ENCODE measurements around the gene PFDN6.

The PFDN6 gene

GRCh38 chr6:33297406-33297955, 8.1 kb downstream of the PFDN6 start:
- TF ChIP-seq CTCF (IDR thresholded peaks at IDR 0.05; ENCODE audit: low read depth, low read length) = no peak
- peak overlapping the region; percentile 49 to 63 for H3K4me3 ChIP-seq (replicated peaks in 1 of 2; ENCODE audit: low read depth in 2 of 2, low read length in 2 of 2)
- DNase-seq (ENCODE audit: low read depth in 2 of 2) = no peak

- H3K4me3 ChIP-seq (replicated peaks in 1 of 2; ENCODE audit: low read depth in 2 of 2, low read length in 2 of 2) = peak overlapping the region; percentile 63 to 80
- no peak for TF ChIP-seq CTCF (IDR thresholded peaks at IDR 0.05; ENCODE audit: low read depth, low read length)
- peak; percentile 85 to 91 for DNase-seq (ENCODE audit: low read depth in 2 of 2)
Measured at GRCh38 chr6:33297956-33298772, 8.8 kb downstream of the PFDN6 start.

GRCh38 chr6:33298773-33299236, 9.4 kb downstream of the PFDN6 start, which contains the start of gene RGL2:
RGL2 (minus strand) TSS chr6:33298942; CDS start chr6:33298610, 332 bp downstream.
- DNase-seq (ENCODE audit: low read depth in 2 of 2) = peak in 1 of 2 donors; percentile 80
- peak within 1 kb of the TSS; percentile 63 to 80 for H3K4me3 ChIP-seq (replicated peaks in 1 of 2; ENCODE audit: low read depth in 2 of 2, low read length in 2 of 2)
- TF ChIP-seq CTCF (IDR thresholded peaks at IDR 0.05; ENCODE audit: low read depth, low read length) = no peak

GRCh38 chr6:33299237-33299944, 10.0 kb downstream of the PFDN6 start:
- DNase-seq (ENCODE audit: low read depth in 2 of 2) = peak; percentile 94 to 95
- H3K4me3 ChIP-seq (replicated peaks in 1 of 2; ENCODE audit: low read depth in 2 of 2, low read length in 2 of 2) = peak overlapping the region; percentile 63 to 80
- peak; percentile 90 for TF ChIP-seq CTCF (IDR thresholded peaks at IDR 0.05; ENCODE audit: low read depth, low read length)

- no peak for TF ChIP-seq CTCF (IDR thresholded peaks at IDR 0.05; ENCODE audit: low read depth, low read length)
- DNase-seq (ENCODE audit: low read depth in 2 of 2) = no peak
- H3K4me3 ChIP-seq (replicated peaks in 1 of 2; ENCODE audit: low read depth in 2 of 2, low read length in 2 of 2) = no peak overlapping the region
Measured at GRCh38 chr6:33301877-33302276, 12.5 kb downstream of the PFDN6 start.

GRCh38 chr6:33304216-33304615, 14.8 kb downstream of the PFDN6 start:
- TF ChIP-seq CTCF (IDR thresholded peaks at IDR 0.05; ENCODE audit: low read depth, low read length) = no peak
- DNase-seq (ENCODE audit: low read depth in 2 of 2) = no peak
- H3K4me3 ChIP-seq (replicated peaks in 1 of 2; ENCODE audit: low read depth in 2 of 2, low read length in 2 of 2) = no peak overlapping the region
